GM21515 (cell line): Measurements from ENCODE around the gene SSBP3.

Source experiments
- ATAC-seq: cut with Tn5 transposase; IDR thresholded peaks from one replicate; pipeline ENCODE4 v1.9.1; 2021; ENCODE audit not compliant: unreplicated experiment

The SSBP3 gene

GRCh38 chr1:54410359-54410758, 4.2 kb upstream of the SSBP3 start:
- no peak for ATAC-seq

- ATAC-seq: peak; percentile 33
Measured at GRCh38 chr1:54409156-54410142, 3.3 kb upstream of the SSBP3 start.

GRCh38 chr1:54408147-54409066, 2.2 kb upstream of the SSBP3 start:
- ATAC-seq: no peak

GRCh38 chr1:54407404-54408146, 1.4 kb upstream of the SSBP3 start:
- ATAC-seq: peak; percentile 31

GRCh38 chr1:54407154-54407403, 885 bp upstream of the SSBP3 start:
- no peak for ATAC-seq

- no peak for ATAC-seq
Measured at GRCh38 chr1:54405898-54406293, 298 bp downstream of the SSBP3 start.

GRCh38 chr1:54404939-54405897, 976 bp downstream of the SSBP3 start:
- no peak for ATAC-seq

GRCh38 chr1:54404263-54404662, 1.9 kb downstream of the SSBP3 start:
- no peak for ATAC-seq

GRCh38 chr1:54403808-54404261, 2.4 kb downstream of the SSBP3 start:
- ATAC-seq: no peak

GRCh38 chr1:54403405-54403804, 2.8 kb downstream of the SSBP3 start:
- no peak for ATAC-seq

GRCh38 chr1:54402896-54403295, 3.3 kb downstream of the SSBP3 start:
- ATAC-seq: no peak

- ATAC-seq: no peak
Measured at GRCh38 chr1:54401799-54402198, 4.4 kb downstream of the SSBP3 start.

- no peak for ATAC-seq
Measured at GRCh38 chr1:54400329-54400728, 5.9 kb downstream of the SSBP3 start.

GRCh38 chr1:54399765-54400164, 6.4 kb downstream of the SSBP3 start:
- ATAC-seq: no peak

GRCh38 chr1:54398963-54399528, 7.1 kb downstream of the SSBP3 start:
- no peak for ATAC-seq

GRCh38 chr1:54397980-54398379, 8.2 kb downstream of the SSBP3 start:
- no peak for ATAC-seq

GRCh38 chr1:54397090-54397591, 9.1 kb downstream of the SSBP3 start:
- no peak for ATAC-seq

- ATAC-seq: no peak
Measured at GRCh38 chr1:54396261-54396933, 9.8 kb downstream of the SSBP3 start.
